VCaP (cell line): ENCODE data around the gene MYO3B.

Source experiments
- H3K27ac ChIP-seq: fragments of 450-650 bp; 2 replicates; pipeline ENCODE4 v1.5.1; 2017
- CTCF ChIP-seq: fragments of 450-650 bp; conservative IDR thresholded peaks from 2 replicates; pipeline ENCODE4 v1.5.1; 2017; ENCODE audit warnings: mild to moderate bottlenecking, moderate library complexity

The MYO3B gene

GRCh38 chr2:170365003-170365402 is 187.1 kb downstream of the MYO3B start:
- TF ChIP-seq CTCF, result no peak

GRCh38 chr2:170365686-170366085 is 187.7 kb downstream of the MYO3B start:
- H3K27ac ChIP-seq, result no peak overlapping the region
- no peak for TF ChIP-seq CTCF

More at GRCh38 chr2:170365003-170365402, 187.1 kb downstream of the MYO3B start:
- no peak overlapping the region for H3K27ac ChIP-seq

GRCh38 chr2:170368370-170368769 is 190.4 kb downstream of the MYO3B start:
- TF ChIP-seq CTCF, result no peak
- no peak overlapping the region for H3K27ac ChIP-seq

- 0 out of 2 replicates have a peak overlapping the region, but pooled peaks have one; percentile 25 for H3K27ac ChIP-seq
- TF ChIP-seq CTCF, result no peak
Observed at GRCh38 chr2:170369228-170369627, 191.3 kb downstream of the MYO3B start.

- H3K27ac ChIP-seq, result peak overlapping the region; percentile 25
- TF ChIP-seq CTCF, result peak; percentile 53
Observed at GRCh38 chr2:170369894-170370293, 191.9 kb downstream of the MYO3B start.

- no peak overlapping the region for H3K27ac ChIP-seq
- no peak for TF ChIP-seq CTCF
Observed at GRCh38 chr2:170371231-170371998, 193.5 kb downstream of the MYO3B start.

- no peak for TF ChIP-seq CTCF
- no peak overlapping the region for H3K27ac ChIP-seq
Observed at GRCh38 chr2:170375192-170375591, 197.2 kb downstream of the MYO3B start.
